ENCODE data around the gene DCHS1.

DNA sequence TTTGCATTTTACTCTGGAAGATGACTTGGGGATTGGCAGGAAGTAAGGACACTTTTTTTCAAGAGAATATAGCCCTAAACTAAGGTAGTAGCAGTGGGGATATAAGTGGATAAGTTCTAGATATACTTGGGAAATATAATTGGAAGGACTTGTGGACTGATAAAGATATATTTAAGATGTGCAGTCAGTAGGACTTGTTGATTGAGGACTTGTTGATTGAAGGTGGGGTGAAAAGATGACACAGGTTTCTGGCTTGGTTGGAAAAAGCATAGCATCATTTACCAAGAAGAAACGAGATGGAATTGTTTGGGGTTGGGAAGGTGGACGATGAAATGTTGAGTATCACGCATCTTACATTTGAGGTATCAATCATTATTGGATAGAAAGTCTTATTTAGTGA is 42.1 kb downstream of the DCHS1 start:
- TF ChIP-seq EZH2 (IDR thresholded peaks at IDR 0.05; ENCODE audit: insufficient read depth, poor library complexity, severe bottlenecking) = no peak
- TF ChIP-seq EZH2phosphoT487 (IDR thresholded peaks at IDR 0.05; ENCODE audit: insufficient read depth, low read depth) = no peak
